T-helper 1 cell treated with Interleukin-12 subunit alpha and Interleukin-12 subunit beta and Interleukin-4 antibody, amounts not matched to agents 30 μg/mL and 1 μg/mL, for 36 hours (primary cell): Measurements from ENCODE around the gene FANCC.
"Not testable (repeated sequence)": the region's sequence is repeated elsewhere in the genome, so short reads cannot be mapped to it uniquely, and the experiment has no call there.

Experiments used
- H3K27ac Mint-ChIP-seq: one replicate; pipeline ENCODE4 v1.8.0; 2021; ENCODE audit warnings: mild to moderate bottlenecking, mixed read lengths
- H3K27me3 Mint-ChIP-seq: one replicate; pipeline ENCODE4 v1.8.0; 2021; ENCODE audit warnings: low read depth, mixed read lengths
- H3K36me3 Mint-ChIP-seq: one replicate; pipeline ENCODE4 v1.8.0; 2021; ENCODE audit warnings: low read depth, mixed read lengths
- H3K4me1 Mint-ChIP-seq: one replicate; pipeline ENCODE4 v1.8.0; 2021; ENCODE audit warnings: low read depth, mixed read lengths
- H3K4me3 Mint-ChIP-seq: one replicate; pipeline ENCODE4 v1.8.0; 2021; ENCODE audit warnings: mild to moderate bottlenecking, moderate library complexity, mixed read lengths
- H3K9me3 Mint-ChIP-seq: one replicate; pipeline ENCODE4 v1.8.0; 2021; ENCODE audit warnings: mixed read lengths

Gene FANCC

GRCh38 chr9:95282332-95282731 is 35.2 kb downstream of the FANCC start:
- H3K27me3 Mint-ChIP-seq: peaks cover 9% of the 10 kb centered on the region
- peaks cover 39% of the 10 kb centered on the region for H3K9me3 Mint-ChIP-seq
- no peaks in the 10 kb centered on the region for H3K4me1 Mint-ChIP-seq
- peaks cover 16% of the 10 kb centered on the region for H3K36me3 Mint-ChIP-seq
- H3K4me3 Mint-ChIP-seq: no peak overlapping the region
- H3K27ac Mint-ChIP-seq: no peak overlapping the region

- Mint-ChIP-seq H3K36me3 (peaks cover 16% of the 10 kb centered on the region), H3K4me1 (peaks cover 8% of the 10 kb centered on the region), H3K4me3 (no peak overlapping the region), H3K27ac (no peak overlapping the region), H3K9me3 (peaks cover 39% of the 10 kb centered on the region), H3K27me3 (peaks cover 6% of the 10 kb centered on the region)
Measured at GRCh38 chr9:95280745-95281144, 36.8 kb downstream of the FANCC start.

- H3K27ac Mint-ChIP-seq: no peak overlapping the region
- H3K27me3 Mint-ChIP-seq: peaks cover 6% of the 10 kb centered on the region
- peaks cover 16% of the 10 kb centered on the region for H3K36me3 Mint-ChIP-seq
- peaks cover 38% of the 10 kb centered on the region for H3K9me3 Mint-ChIP-seq
- peaks cover 11% of the 10 kb centered on the region for H3K4me1 Mint-ChIP-seq
- H3K4me3 Mint-ChIP-seq: no peak overlapping the region
Measured at GRCh38 chr9:95277509-95277908, 40.0 kb downstream of the FANCC start.

GRCh38 chr9:95276395-95276954 is 41.0 kb downstream of the FANCC start:
- H3K4me3 Mint-ChIP-seq: no peak overlapping the region
- peaks cover 6% of the 10 kb centered on the region for H3K27me3 Mint-ChIP-seq
- peaks cover 11% of the 10 kb centered on the region for H3K4me1 Mint-ChIP-seq
- H3K9me3 Mint-ChIP-seq: peaks cover 28% of the 10 kb centered on the region
- H3K27ac Mint-ChIP-seq: no peak overlapping the region
- peaks cover 13% of the 10 kb centered on the region for H3K36me3 Mint-ChIP-seq

- H3K9me3 Mint-ChIP-seq, H3K27ac Mint-ChIP-seq, H3K27me3 Mint-ChIP-seq, H3K4me3 Mint-ChIP-seq, H3K36me3 Mint-ChIP-seq: not testable (repeated sequence)
- peaks cover 12% of the 10 kb centered on the region for H3K4me1 Mint-ChIP-seq
Measured at GRCh38 chr9:95274160-95274559, 43.3 kb downstream of the FANCC start.

GRCh38 chr9:95273369-95274022 is 44.0 kb downstream of the FANCC start:
- Mint-ChIP-seq H3K4me3 (no peak overlapping the region), H3K36me3 (peaks cover 4% of the 10 kb centered on the region), H3K27ac (no peak overlapping the region)

GRCh38 chr9:95272830-95273229 is 44.7 kb downstream of the FANCC start:
- no peak overlapping the region for H3K27ac Mint-ChIP-seq
- H3K9me3 Mint-ChIP-seq: peaks cover under 1% of the 10 kb centered on the region
- H3K4me1 Mint-ChIP-seq: peaks cover 25% of the 10 kb centered on the region
- no peak overlapping the region for H3K4me3 Mint-ChIP-seq
- H3K36me3 Mint-ChIP-seq: no peaks in the 10 kb centered on the region
- no peaks in the 10 kb centered on the region for H3K27me3 Mint-ChIP-seq

More at GRCh38 chr9:95273369-95274022, 44.0 kb downstream of the FANCC start:
- Mint-ChIP-seq H3K4me1 (peaks cover 19% of the 10 kb centered on the region), H3K27me3 (no peaks in the 10 kb centered on the region), H3K9me3 (peaks cover 7% of the 10 kb centered on the region)

GRCh38 chr9:95270790-95271189 is 46.7 kb downstream of the FANCC start:
- Mint-ChIP-seq H3K27me3 (no peaks in the 10 kb centered on the region), H3K36me3 (peaks cover 4% of the 10 kb centered on the region), H3K27ac (no peak overlapping the region), H3K4me3 (no peak overlapping the region), H3K4me1 (peaks cover 31% of the 10 kb centered on the region), H3K9me3 (no peaks in the 10 kb centered on the region)

GRCh38 chr9:95269803-95270773 is 47.4 kb downstream of the FANCC start:
- H3K36me3 Mint-ChIP-seq, H3K27me3 Mint-ChIP-seq, H3K9me3 Mint-ChIP-seq, H3K27ac Mint-ChIP-seq, H3K4me3 Mint-ChIP-seq: not testable (repeated sequence)
- H3K4me1 Mint-ChIP-seq: peaks cover 37% of the 10 kb centered on the region

- peaks cover 5% of the 10 kb centered on the region for H3K36me3 Mint-ChIP-seq
- H3K4me3 Mint-ChIP-seq: no peak overlapping the region
- no peaks in the 10 kb centered on the region for H3K27me3 Mint-ChIP-seq
- no peaks in the 10 kb centered on the region for H3K9me3 Mint-ChIP-seq
- no peak overlapping the region for H3K27ac Mint-ChIP-seq
- H3K4me1 Mint-ChIP-seq: peaks cover 42% of the 10 kb centered on the region
Measured at GRCh38 chr9:95268681-95269080, 48.8 kb downstream of the FANCC start.

- Mint-ChIP-seq H3K4me3 (peak overlapping the region; percentile 81), H3K27me3 (no peaks in the 10 kb centered on the region), H3K27ac (peak overlapping the region; percentile 83), H3K4me1 (peaks cover 39% of the 10 kb centered on the region), H3K36me3 (peaks cover 5% of the 10 kb centered on the region), H3K9me3 (no peaks in the 10 kb centered on the region)
Measured at GRCh38 chr9:95266649-95267048, 50.9 kb downstream of the FANCC start.

GRCh38 chr9:95265960-95266359 is 51.5 kb downstream of the FANCC start:
- Mint-ChIP-seq H3K9me3 (no peaks in the 10 kb centered on the region), H3K36me3 (peaks cover 5% of the 10 kb centered on the region), H3K27ac (no peak overlapping the region), H3K4me1 (peaks cover 39% of the 10 kb centered on the region), H3K27me3 (no peaks in the 10 kb centered on the region), H3K4me3 (no peak overlapping the region)

GRCh38 chr9:95264954-95265615 is 52.4 kb downstream of the FANCC start:
- Mint-ChIP-seq H3K4me1 (peaks cover 39% of the 10 kb centered on the region), H3K4me3 (no peak overlapping the region), H3K27ac (no peak overlapping the region), H3K36me3 (peaks cover 5% of the 10 kb centered on the region), H3K27me3 (no peaks in the 10 kb centered on the region), H3K9me3 (no peaks in the 10 kb centered on the region)

- Mint-ChIP-seq H3K36me3 (peaks cover 4% of the 10 kb centered on the region), H3K4me3 (no peak overlapping the region), H3K27me3 (peaks cover 22% of the 10 kb centered on the region), H3K9me3 (no peaks in the 10 kb centered on the region), H3K4me1 (peaks cover 25% of the 10 kb centered on the region), H3K27ac (no peak overlapping the region)
Measured at GRCh38 chr9:95261890-95262289, 55.6 kb downstream of the FANCC start.
